ENCODE measurements around the gene LITAFD. TPM values are rescaled to one million over a fixed set of nuclear protein-coding genes. Genes with fewer than 3 reads are reported as not detected.

Gene LITAFD
- total RNA-seq, 1 donor from 2014 or later: not detected

DNA sequence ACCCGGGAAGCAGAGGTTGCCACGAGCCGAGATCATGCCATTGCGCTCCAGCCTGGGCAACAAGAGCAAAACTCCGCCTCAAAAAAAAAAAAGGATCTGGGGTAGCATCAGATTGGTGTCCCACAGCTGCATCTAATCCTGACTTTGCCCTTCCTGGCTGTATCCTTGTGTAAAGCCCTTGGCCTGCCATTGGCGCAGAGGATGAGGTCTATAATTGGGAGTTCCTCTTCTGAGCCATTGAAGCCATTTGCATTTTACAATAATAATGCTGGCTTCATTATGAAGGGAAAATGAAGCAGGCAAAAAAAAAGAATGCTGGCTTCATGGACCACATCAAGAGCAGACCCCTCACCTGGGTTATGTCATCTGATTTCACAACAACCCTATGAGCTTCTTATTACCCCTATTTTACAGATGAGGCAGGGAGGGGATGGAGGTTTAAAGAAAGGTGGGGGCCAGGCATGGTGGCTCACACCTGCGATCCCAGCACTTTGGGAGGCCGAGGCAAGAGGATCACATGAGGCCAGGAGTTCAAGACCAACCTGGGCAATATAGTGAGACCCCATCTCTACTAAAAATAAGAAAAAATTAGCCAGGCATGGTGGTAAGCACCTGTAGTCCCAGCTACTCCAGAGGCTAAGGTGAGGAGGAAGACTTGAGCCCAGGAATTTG, 1.2 kb upstream of the LITAFD start:
- Histone ChIP-seq H3K9me3 (no peaks in the 10 kb centered on the region), H3K27me3 (ENCODE audit: low read depth) (peaks cover 13% of the 10 kb centered on the region), H3K4me3 (no peak overlapping the region), H3K4me1 (peaks cover 7% of the 10 kb centered on the region), H3K36me3 (no peaks in the 10 kb centered on the region), H3K27ac (no peak overlapping the region)
- no peak for DNase-seq
- ATAC-seq: no peak
- intact Hi-C loops (cut with DNase I): no loop called here
- TF ChIP-seq, protein P1, sequence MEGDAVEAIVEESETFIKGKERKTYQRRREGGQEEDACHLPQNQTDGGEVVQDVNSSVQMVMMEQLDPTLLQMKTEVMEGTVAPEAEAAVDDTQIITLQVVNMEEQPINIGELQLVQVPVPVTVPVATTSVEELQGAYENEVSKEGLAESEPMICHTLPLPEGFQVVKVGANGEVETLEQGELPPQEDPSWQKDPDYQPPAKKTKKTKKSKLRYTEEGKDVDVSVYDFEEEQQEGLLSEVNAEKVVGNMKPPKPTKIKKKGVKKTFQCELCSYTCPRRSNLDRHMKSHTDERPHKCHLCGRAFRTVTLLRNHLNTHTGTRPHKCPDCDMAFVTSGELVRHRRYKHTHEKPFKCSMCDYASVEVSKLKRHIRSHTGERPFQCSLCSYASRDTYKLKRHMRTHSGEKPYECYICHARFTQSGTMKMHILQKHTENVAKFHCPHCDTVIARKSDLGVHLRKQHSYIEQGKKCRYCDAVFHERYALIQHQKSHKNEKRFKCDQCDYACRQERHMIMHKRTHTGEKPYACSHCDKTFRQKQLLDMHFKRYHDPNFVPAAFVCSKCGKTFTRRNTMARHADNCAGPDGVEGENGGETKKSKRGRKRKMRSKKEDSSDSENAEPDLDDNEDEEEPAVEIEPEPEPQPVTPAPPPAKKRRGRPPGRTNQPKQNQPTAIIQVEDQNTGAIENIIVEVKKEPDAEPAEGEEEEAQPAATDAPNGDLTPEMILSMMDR (IDR thresholded peaks at IDR 0.05): no peak

DNA sequence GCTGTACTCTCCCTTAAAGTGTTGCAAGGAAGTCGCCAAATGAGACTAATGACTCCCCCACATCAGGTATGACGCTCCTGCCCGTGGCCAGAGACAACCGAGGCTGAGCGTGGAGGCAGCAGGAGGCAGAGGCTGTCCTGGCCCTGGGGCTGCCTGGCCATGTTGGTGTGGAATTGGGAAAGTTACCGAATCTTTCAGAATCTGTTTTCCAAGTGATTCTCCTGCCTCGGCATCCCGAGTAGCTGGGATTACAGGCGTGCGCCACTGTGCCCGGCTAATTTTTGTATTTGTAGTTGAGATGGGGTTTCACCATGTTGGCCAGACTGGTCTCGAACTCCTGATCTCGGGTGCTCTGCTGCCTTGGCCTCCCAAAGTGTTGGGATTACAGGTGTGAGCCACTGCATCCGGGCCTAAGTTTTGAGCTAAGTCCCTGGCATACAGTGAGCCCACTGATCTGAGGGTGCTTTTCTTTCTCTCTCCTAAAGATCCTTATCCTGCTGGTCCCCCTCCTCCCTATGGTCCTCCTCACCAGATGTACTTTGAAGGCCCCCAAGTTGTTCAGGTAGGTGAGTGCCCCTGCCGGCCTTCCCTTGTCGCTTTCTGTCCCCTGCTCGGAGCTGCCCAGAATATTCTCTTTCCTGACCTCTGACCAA, 700 bp downstream of the LITAFD start:
- Histone ChIP-seq H3K4me3 (no peak overlapping the region), H3K4me1 (peaks cover 12% of the 10 kb centered on the region), H3K27me3 (ENCODE audit: low read depth) (peaks cover 13% of the 10 kb centered on the region), H3K36me3 (peaks cover 1% of the 10 kb centered on the region), H3K9me3 (no peaks in the 10 kb centered on the region), H3K27ac (no peak overlapping the region)
- TF ChIP-seq, protein P1 (IDR thresholded peaks at IDR 0.05): no peak
- DNase-seq (peak; percentile 9), ATAC-seq (no peak)
- intact Hi-C loops (cut with DNase I): no loop called here

DNA sequence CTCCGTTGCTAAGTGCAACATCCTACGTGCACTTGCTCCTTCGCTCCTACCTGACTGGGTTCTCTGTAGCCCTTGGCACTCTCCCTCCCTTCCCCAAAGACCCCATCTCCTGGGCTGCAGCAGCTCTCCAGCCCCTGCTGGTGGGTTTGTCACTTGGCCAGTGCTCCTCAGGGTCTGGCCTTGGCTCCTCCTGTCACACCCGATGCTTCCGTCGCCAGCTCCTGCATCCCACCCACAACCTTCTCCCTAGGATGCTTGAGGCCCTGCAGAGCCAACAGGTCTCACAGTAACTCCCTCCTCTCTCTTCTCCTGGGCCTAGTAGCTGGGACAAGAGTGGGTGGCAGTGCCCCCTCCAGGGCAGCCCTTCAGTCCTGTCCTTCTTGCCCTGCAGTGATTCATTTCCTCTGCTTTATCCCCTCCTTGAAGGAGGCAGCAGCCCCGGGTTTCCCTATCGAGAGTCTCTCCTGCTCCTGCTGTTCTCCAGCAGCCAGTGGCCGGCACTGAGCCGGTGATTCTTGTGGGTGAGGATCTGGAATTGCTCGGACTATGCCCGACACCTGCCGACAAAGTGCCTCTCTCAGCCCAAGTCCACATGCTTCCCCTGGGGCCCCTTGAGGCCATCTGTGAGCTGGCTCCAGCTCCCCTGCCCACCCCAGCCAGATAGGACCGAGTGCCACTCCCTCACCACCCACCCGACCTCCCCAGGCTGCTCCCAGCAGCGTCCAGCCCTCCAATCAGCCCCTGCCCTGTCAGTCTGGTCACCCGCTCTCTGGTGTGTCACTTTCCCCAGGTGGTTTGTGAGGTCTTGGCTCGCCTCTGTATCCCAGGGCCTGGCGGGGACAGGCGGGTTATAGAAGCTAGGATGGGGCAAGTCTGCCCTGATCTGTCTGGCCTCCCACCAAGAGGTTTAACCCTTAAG, 3.8 kb downstream of the LITAFD start:
- H3K36me3 ChIP-seq: peaks cover 19% of the 10 kb centered on the region
- no peaks in the 10 kb centered on the region for H3K9me3 ChIP-seq
- TF ChIP-seq, protein P1 (IDR thresholded peaks at IDR 0.05): no peak
- ATAC-seq (peak; percentile 3 to 18), DNase-seq (peak; percentile 39)
- no peak overlapping the region for H3K4me3 ChIP-seq
- peaks cover 12% of the 10 kb centered on the region for H3K4me1 ChIP-seq
- H3K27me3 ChIP-seq (ENCODE audit: low read depth): peaks cover 13% of the 10 kb centered on the region
- no peak overlapping the region for H3K27ac ChIP-seq
- intact Hi-C loops (cut with DNase I): no loop called here

DNA sequence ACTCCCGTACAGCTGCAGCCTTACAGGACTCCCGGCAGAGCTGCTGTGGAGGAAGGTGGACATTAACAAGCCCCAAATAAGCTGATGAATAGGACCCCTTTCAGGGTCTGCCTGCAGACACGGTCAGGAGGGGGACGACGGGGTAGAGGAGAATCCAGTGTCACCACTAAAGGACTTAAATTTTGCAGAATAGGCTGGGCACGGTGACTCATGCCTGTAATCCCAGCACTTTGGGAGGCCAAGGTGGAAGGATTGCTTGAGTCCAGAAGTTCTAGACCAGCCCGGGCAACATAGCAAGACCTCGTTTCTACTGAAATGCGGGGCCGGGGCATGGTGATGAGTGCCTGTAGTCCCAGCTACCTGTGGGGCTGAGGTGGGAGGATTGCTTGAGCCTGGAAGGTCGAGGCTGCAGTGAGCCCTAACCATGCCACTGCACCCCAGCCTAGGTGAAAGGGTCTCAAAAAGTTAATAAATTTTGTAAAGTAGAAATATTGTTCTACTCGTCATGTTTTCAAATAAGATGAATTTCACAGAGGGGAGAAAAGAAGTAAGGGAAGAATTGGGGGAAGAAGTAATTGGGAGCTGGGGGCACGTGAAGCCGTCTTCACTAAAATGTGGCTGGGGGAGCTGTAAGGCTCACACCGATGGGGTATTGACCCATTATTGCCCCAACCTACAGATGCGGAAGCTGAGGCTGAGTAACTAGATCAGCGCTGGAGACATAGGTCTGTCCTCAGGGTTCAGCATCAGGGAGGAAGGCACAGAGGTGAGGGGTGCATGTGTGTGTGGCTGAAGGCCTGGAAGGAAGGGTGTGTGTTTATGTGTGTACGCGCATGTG, 4.7 kb downstream of the LITAFD start:
- Histone ChIP-seq H3K9me3 (no peaks in the 10 kb centered on the region), H3K27me3 (ENCODE audit: low read depth) (peaks cover 13% of the 10 kb centered on the region), H3K36me3 (peaks cover 27% of the 10 kb centered on the region), H3K4me1 (peaks cover 12% of the 10 kb centered on the region), H3K4me3 (no peak overlapping the region), H3K27ac (no peak overlapping the region)
- DNase-seq (peak; percentile 20), ATAC-seq (no peak)
- TF ChIP-seq, protein P1 (IDR thresholded peaks at IDR 0.05): no peak
- intact Hi-C loops (cut with DNase I): no loop called here

DNA sequence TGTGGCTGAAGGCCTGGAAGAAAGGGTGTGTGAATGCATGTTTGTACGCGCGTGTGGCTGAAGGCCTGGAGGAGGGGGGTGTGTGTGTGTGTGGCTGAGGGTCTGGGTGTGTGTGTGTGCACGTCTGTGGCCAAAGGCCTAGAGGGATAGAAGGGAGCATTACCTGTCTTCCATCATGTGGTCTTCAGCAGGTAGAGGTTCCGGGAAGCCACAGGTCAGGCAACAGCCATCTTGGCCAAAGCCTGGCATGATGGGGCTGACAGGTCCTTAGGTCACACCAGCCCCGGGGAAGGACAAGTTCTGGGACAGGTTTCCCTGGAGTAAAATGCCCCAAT, 5.2 kb downstream of the LITAFD start:
- H3K27ac ChIP-seq: no peak overlapping the region
- DNase-seq (peak; percentile 30), ATAC-seq (no peak)
- H3K4me1 ChIP-seq: peaks cover 12% of the 10 kb centered on the region
- intact Hi-C loops (cut with DNase I): no loop called here
- H3K36me3 ChIP-seq: peaks cover 32% of the 10 kb centered on the region
- TF ChIP-seq, protein P1 (IDR thresholded peaks at IDR 0.05): no peak
- no peak overlapping the region for H3K4me3 ChIP-seq
- no peaks in the 10 kb centered on the region for H3K9me3 ChIP-seq
- H3K27me3 ChIP-seq (ENCODE audit: low read depth): peaks cover 13% of the 10 kb centered on the region

All from lower lobe of right lung (tissue), 2 donors.